Effector memory CD4-positive, alpha-beta T cell (primary cell): ENCODE measurements around the gene ANKMY2.
"Not testable (repeated sequence)": the region's sequence is repeated elsewhere in the genome, so short reads cannot be mapped to it uniquely, and the experiment has no call there.

Experiments used
- DNase-seq, 3 donors: peaks; one replicate each; pipeline ENCODE4 v3.0.0-alpha.2; 2020
- H3K27ac ChIP-seq: 2 replicates; pipeline ENCODE4 v1.7.0; 2013; ENCODE audit warnings: mild to moderate bottlenecking, low read length, moderate library complexity; ENCODE audit not compliant: insufficient read depth, poor library complexity, severe bottlenecking
- H3K27me3 ChIP-seq: replicated peaks from 2 replicates; pipeline ENCODE4 v1.7.0; 2013; ENCODE audit warnings: mild to moderate bottlenecking, low read length; ENCODE audit not compliant: insufficient read depth, control insufficient read depth, poor library complexity, severe bottlenecking
- H3K36me3 ChIP-seq: 2 replicates; pipeline ENCODE4 v1.7.0; 2013; ENCODE audit warnings: mild to moderate bottlenecking, low read length, moderate library complexity; ENCODE audit not compliant: control insufficient read depth, insufficient read depth
- H3K4me1 ChIP-seq: 2 replicates; pipeline ENCODE4 v1.7.0; 2013; ENCODE audit warnings: low read length, mild to moderate bottlenecking; ENCODE audit not compliant: control insufficient read depth, insufficient read depth, poor library complexity, severe bottlenecking
- H3K4me3 ChIP-seq: 2 replicates; pipeline ENCODE4 v1.7.0; 2013; ENCODE audit warnings: low read length, low read depth, mild to moderate bottlenecking; ENCODE audit not compliant: insufficient read depth, poor library complexity, severe bottlenecking
- H3K9me3 ChIP-seq: 2 replicates; pipeline ENCODE4 v1.7.0; 2013; ENCODE audit warnings: mild to moderate bottlenecking, low read length, moderate library complexity; ENCODE audit not compliant: control insufficient read depth
- total RNA-seq, 3 donors: gene quantifications; one replicate each; lab custom pipeline; 2026; lab: John Stamatoyannopoulos, UW

The ANKMY2 gene
- 10.5 to 14.1 (median 13.4) reads per million in 3 donors for total RNA-seq

GRCh38 chr7:16645593-16646471, at the start of gene ANKMY2, which contains the start of gene BZW2:
Gene ANKMY2 (minus strand): TSS chr7:16645754. CDS start chr7:16645573, 181 bp downstream.
Gene BZW2 (plus strand): TSS chr7:16646181. CDS start chr7:16665444, 19,263 bp downstream.
- H3K9me3 ChIP-seq = no peaks in the 10 kb centered on the region
- H3K36me3 ChIP-seq = no peaks in the 10 kb centered on the region
- H3K4me3 ChIP-seq = peak within 1 kb of the TSS; percentile 98
- H3K4me1 ChIP-seq = peaks cover 10% of the 10 kb centered on the region
- H3K27ac ChIP-seq = peak within 1 kb of the TSS; percentile 72
- no peaks in the 10 kb centered on the region for H3K27me3 ChIP-seq
- DNase-seq = peak; percentile 83 to 89 (median 88)

- no peak overlapping the region for H3K27ac ChIP-seq
- no peaks in the 10 kb centered on the region for H3K9me3 ChIP-seq
- no peak overlapping the region for H3K4me3 ChIP-seq
- H3K36me3 ChIP-seq = peaks cover 52% of the 10 kb centered on the region
- H3K27me3 ChIP-seq = no peaks in the 10 kb centered on the region
- H3K4me1 ChIP-seq = no peaks in the 10 kb centered on the region
- no peak for DNase-seq
Observed at GRCh38 chr7:16694806-16695205, 49.3 kb upstream of the ANKMY2 start.

- no peak for DNase-seq
- no peaks in the 10 kb centered on the region for H3K9me3 ChIP-seq
- peaks cover 42% of the 10 kb centered on the region for H3K36me3 ChIP-seq
- no peak overlapping the region for H3K27ac ChIP-seq
- H3K4me1 ChIP-seq = no peaks in the 10 kb centered on the region
- H3K4me3 ChIP-seq = no peak overlapping the region
- H3K27me3 ChIP-seq = no peaks in the 10 kb centered on the region
Observed at GRCh38 chr7:16693601-16694318, 48.2 kb upstream of the ANKMY2 start.

- Histone ChIP-seq H3K27me3 (no peaks in the 10 kb centered on the region), H3K27ac (no peak overlapping the region), H3K36me3 (peaks cover 18% of the 10 kb centered on the region), H3K4me3 (no peak overlapping the region), H3K9me3 (no peaks in the 10 kb centered on the region), H3K4me1 (no peaks in the 10 kb centered on the region)
- DNase-seq = no peak
Observed at GRCh38 chr7:16691241-16691640, 45.7 kb upstream of the ANKMY2 start.

GRCh38 chr7:16688249-16688648, 42.7 kb upstream of the ANKMY2 start:
- DNase-seq = no peak
- Histone ChIP-seq H3K27me3 (no peaks in the 10 kb centered on the region), H3K4me1 (no peaks in the 10 kb centered on the region), H3K4me3 (no peak overlapping the region), H3K9me3 (no peaks in the 10 kb centered on the region), H3K36me3 (peaks cover 14% of the 10 kb centered on the region), H3K27ac (no peak overlapping the region)

- Histone ChIP-seq H3K4me1 (no peaks in the 10 kb centered on the region), H3K27ac (no peak overlapping the region), H3K36me3 (peaks cover 22% of the 10 kb centered on the region), H3K27me3 (no peaks in the 10 kb centered on the region), H3K9me3 (no peaks in the 10 kb centered on the region), H3K4me3 (no peak overlapping the region)
- no peak for DNase-seq
Observed at GRCh38 chr7:16685535-16685934, 40.0 kb upstream of the ANKMY2 start.

- H3K27ac ChIP-seq = no peak overlapping the region
- H3K36me3 ChIP-seq = peaks cover 18% of the 10 kb centered on the region
- H3K27me3 ChIP-seq = no peaks in the 10 kb centered on the region
- no peaks in the 10 kb centered on the region for H3K4me1 ChIP-seq
- no peaks in the 10 kb centered on the region for H3K9me3 ChIP-seq
- no peak for DNase-seq
- no peak overlapping the region for H3K4me3 ChIP-seq
Observed at GRCh38 chr7:16684935-16685334, 39.4 kb upstream of the ANKMY2 start.

- H3K27ac ChIP-seq, H3K4me1 ChIP-seq, H3K27me3 ChIP-seq, DNase-seq, H3K4me3 ChIP-seq, H3K9me3 ChIP-seq: not testable (repeated sequence)
- peaks cover 26% of the 10 kb centered on the region for H3K36me3 ChIP-seq
Observed at GRCh38 chr7:16678645-16679566, 33.4 kb upstream of the ANKMY2 start.

GRCh38 chr7:16677978-16678494, 32.5 kb upstream of the ANKMY2 start:
- no peak overlapping the region for H3K4me3 ChIP-seq
- no peaks in the 10 kb centered on the region for H3K27me3 ChIP-seq
- DNase-seq = no peak
- H3K36me3 ChIP-seq = peaks cover 26% of the 10 kb centered on the region
- no peaks in the 10 kb centered on the region for H3K4me1 ChIP-seq
- no peak overlapping the region for H3K27ac ChIP-seq
- H3K9me3 ChIP-seq = no peaks in the 10 kb centered on the region
